Measurements from ENCODE around the gene MRPL54.

MRPL54 gene

DNA sequence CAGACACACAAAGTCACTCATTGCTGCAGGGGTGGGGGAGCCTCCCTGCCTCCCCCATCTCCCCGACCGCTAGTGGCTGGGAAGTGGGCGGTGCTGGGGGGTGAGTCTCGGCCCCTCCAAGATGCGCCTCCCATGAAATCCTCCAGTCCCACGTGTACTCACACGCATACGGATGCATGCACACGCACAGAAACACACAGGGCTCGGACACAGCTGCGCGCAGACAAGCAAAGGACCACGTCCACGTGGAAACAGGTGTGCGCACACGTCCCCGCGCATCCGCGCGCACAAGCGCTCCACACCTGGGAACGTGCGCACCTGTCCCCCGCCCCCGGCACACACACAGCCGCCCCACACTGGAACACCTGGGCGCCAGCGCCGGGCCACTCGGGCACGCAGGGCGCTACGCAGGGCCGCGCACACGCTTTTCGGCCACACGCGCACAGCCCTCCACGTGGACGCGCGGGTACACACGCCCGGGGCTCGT lies 23.0 kb downstream of the MRPL54 start:
- DNase-seq (ENCODE audit: low read depth, low spot score) = no peak

DNA sequence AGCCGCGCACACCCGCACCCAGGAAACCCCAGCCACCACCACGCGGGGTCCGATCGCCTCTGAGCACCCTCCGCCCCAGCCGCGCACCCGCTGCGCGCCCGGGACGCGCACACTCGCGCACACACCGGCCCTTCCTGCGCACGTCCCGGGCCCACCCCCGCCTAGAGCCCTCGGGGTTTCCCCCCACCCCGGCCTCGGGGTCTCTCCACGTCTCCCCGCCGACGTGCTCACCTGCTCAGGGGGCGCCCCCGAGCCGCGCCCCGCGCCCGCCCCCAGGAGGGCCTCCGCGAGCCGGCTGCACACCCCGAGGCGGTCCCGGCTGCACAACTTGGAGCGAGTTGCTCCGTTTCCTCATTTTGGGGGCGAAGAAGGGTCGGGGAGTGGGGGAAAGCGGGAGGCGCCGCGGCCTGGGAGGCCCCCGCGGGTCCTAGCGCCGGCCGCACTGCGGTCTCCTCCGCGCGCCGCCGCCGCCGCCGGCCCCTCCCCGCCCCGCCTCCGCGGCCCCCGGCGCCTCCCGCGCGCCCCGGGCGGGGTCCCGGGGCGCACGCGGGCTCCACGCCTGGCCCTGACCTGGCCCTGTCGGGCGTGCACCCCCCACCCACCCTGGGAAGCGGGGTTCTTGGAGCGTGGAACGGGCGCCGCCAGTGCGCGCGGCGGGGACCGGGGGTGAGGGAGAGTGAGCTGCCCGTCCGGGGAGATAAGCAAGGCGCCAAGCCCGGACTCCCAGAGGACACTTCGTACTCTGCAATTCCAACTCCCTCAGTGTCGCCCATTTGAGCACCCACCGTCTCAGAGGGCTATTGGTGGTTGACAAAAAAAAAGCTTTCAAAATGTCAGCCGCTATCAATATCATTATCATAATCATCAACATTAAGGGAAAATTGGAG lies 23.7 kb downstream of the MRPL54 start, which contains the start of gene MATK:
Gene MATK, minus strand, starts transcription at position 444 of the 887 bp plus-strand sequence. CDS start 1,246 bp downstream, outside the sequence.
- no peak for DNase-seq (ENCODE audit: low read depth, low spot score)

DNA sequence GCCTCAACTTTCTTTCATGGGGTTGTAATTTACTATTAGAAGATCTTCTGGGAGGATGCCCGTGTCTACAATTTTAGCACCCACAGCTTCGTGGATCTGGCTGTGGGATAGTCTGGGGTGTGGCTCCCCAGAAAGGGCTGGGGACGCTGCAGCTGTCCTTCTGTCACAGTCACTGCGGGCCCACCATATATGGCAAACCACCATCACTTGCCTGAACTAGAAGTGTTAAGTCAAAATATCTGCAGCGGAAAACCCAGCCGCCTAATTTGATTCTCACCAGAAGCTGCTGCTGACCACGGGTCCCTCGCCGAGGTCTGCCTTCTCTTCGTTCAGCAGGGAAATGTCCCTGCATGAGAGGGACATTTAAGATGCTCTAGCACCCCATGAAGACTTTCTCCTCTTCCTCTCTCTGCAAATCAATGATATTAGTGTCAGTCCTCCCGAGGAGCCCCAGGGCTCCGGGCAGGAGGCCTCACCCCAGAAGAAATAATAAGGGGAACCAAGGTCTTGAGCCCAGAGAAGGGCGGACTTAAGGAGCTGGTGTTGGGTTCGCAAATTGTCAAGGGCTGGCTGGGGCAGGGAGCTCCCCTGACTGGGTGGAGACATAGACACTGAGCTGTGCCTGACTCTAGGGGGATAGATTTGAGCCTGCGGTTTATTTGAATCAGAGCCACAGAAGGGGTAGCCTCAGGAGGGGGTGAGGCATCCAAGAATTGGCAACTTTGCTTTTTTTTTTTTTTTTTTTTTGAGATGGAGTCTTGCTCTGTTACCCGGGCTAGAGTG lies 26.7 kb downstream of the MRPL54 start:
- DNase-seq (ENCODE audit: low read depth, low spot score) = no peak

DNA sequence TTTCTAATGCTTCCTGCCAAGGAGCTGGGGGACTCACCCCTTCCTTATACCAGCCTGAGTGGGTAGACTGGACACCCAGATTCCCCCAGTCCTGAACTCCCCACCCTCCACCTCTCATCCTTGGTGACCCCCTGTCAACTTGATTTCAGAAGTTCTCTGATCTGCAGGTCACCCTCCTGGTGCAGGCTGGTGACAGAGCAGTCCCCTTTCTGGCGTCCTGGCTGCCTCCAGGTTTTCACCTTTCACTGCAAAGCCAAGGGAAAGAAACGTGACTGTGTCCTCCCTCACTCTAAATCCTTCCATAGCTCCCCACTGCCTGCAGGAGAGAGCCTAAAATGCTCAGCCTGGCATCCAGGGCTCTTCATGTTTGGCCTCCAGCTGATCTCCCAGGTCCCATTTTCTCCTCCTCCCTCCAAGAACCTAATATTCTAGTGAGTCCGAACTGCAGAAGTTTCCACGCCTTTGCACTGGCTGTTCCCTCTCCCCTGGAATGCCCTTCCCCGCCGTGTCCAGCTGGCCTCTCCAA lies 27.8 kb downstream of the MRPL54 start:
- DNase-seq (ENCODE audit: low read depth, low spot score) = no peak

DNA sequence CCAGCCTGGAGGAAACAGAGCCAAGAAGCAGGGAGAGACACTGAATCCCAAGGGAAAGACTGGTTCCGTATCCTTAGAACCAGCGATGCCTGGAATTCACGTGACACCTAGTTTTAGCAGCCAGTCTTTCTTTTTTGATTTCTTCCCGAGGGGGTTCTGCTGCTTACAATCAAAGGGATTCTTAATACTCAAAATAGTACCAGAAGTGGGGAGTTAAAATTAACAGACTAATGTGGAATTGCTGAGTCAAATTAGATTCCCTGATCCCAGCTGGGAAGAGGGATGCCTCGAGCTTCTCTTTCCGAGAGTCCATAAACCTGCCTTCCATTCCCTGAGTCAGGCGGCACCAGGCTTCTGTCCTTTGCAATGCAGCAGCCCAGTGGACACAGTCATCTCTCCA lies 28.5 kb downstream of the MRPL54 start:
- no peak for DNase-seq (ENCODE audit: low read depth, low spot score)

DNA sequence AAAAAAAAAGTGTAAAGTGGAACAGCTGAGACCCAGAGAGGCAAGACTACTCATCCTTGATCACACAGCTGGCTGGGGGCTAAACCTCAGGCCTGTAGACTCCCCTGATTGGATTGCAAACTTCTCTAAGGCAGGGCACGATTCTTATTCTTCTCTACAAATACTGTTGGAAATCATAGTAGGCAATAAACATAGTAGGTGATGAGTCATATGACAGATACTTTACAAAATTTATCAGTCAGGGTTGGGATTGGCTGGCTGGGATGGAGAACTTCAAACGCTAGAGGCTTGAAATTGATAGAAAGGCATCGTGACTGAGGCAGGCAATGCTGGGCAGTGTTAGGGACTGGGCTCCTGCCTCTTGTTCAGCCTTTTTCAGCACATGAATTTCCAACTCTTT lies 29.6 kb downstream of the MRPL54 start:
- no peak for DNase-seq (ENCODE audit: low read depth, low spot score)

DNA sequence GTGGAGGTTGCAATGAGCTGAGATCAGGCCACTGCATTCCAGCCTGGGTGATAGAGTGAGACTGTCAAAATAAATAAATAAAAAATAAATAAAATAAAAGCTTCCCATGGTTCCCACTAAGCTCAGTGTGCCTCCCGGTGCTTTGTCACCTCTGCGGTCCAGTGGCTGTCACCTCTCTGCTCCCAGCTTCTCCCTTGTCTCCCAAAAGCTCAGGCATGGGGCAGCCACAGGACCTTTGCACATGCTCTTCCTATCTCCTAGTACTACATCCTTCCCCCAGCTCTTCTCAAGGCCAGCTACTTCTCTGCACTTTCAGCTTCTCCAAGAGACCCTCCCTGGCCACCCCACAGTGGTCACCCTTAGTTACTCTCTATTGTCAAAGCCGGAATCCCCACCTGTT lies 31.3 kb downstream of the MRPL54 start:
- no peak for DNase-seq (ENCODE audit: low read depth, low spot score)

DNA sequence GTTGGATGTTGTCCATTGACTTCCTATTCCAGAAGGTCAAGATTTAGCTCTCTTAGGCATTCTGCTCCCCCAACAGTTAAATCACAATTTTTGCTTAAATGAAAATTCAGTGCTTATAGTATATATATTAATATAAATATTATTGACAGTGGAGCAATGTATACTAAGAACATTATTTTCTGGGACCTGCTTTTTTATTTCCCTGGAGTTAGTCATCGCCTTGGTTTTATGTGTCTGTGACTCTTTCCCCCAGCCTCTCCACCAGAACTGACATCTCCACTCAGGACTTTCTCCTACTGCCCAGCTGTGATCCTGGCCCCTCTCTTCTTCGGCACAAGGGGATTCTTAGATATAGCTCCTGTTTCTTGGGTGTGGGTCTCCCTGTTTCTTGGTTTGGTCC lies 33.9 kb downstream of the MRPL54 start:
- DNase-seq (ENCODE audit: low read depth, low spot score) = no peak

DNA sequence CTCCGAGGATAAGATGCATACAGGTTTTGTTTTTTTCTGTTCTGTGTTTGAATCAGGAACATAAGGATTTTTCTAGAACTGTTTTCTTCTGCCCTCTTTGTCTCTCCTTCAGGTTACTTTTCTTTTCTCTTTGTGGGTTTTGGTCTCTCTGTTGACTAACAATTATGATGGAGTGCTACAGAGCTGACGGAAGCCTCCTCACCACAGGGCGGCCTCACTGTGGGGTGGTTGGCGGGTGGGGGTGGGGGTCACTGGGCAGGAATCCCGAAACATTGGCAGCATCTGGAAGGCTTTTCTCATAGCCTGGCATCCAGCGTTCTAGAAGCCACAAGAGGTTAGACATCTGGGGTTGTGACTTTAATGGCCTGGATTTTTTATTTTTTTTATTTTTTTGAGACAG lies 35.7 kb downstream of the MRPL54 start:
- no peak for DNase-seq (ENCODE audit: low read depth, low spot score)

DNA sequence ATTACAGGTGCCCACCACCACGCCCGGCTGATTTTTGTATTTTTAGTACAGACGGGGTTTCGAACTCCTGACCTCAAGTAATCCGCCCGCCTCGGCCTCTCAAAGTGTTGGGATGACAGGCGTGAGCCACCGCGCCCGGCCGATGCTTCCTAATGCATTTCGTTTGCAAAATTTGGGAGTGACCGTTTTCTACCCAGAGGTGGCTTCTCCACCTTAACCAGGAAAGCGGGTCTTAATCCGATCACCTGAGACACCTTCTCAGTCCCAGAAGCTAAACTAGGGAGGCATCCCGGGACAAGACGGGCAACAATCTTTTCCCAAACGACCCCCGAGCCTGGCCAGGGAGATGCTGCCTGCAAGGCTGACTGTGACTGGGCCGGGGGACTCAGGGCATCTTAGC lies 38.5 kb downstream of the MRPL54 start:
- no peak for DNase-seq (ENCODE audit: low read depth, low spot score)

DNA sequence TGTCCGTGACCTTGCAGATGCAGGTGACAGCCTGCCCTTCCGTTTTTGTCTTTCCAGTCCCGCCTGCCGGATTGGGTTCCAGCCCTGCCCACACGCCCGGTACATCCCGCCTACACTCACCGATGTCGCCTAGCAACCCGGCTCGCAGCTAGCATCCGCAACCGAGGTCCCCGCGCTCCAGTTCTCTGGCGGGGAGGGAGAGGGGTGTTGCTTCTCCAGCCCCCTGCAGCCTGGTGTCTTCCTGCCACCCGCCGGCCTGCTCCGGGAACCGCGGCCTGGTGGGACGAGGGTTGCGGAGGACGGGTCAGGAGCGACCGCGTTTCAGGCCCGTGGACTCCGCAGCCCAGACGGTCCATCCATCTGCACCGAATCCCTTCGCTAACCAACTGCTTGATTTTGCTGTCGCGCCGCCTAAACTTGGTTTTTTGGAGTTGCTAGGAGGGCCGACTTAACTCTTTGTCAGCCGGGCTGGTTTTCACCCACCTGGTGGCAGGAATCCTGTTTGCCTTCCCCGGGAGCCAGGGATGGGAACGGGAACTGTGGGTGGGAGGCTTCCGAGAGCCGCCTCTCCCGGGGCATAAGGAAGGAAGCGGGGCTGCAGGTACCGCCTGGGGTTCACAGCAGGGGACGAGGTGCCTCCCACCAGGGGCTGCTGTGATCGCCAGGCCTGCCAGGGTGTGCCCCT lies 39.1 kb downstream of the MRPL54 start:
- no peak for DNase-seq (ENCODE audit: low read depth, low spot score)

DNA sequence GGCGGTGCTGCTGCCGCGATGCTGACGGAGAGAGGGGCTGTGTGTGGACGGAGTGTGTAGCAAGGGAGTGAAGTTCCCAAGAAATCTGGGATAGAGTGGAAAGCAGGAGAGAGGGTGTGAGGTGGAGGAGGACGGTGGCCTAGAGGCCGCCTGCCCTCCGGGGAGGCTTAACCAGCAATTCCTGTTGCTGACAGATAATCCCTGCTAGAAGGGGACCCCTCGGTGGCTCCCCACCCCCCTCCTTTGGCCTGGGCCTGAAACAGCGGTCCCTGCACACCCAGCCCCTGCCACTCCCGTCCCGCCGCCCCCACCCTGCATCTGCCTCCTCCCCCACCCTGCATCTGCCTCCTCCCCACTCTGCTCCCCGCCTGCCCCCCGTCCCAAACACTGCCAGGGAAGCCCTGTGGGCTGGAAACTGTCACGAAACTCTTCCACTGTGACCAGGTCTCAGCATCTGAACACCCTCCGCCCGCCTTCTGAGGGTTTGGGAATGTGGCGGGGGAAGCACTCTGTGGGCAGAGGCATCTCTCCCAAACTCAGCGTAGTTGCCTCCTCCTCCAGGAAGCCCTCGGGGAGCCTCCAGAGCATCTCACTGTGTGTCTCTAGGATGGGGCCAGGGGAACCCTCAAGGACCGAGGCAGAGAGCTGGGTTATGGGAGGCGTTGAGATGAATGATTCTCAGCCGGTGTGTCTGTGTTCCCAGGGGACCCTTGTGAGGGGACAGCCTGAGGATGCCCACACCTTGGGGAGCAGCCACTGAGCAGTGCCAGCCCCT lies 40.8 kb downstream of the MRPL54 start:
- no peak for DNase-seq (ENCODE audit: low read depth, low spot score)

DNA sequence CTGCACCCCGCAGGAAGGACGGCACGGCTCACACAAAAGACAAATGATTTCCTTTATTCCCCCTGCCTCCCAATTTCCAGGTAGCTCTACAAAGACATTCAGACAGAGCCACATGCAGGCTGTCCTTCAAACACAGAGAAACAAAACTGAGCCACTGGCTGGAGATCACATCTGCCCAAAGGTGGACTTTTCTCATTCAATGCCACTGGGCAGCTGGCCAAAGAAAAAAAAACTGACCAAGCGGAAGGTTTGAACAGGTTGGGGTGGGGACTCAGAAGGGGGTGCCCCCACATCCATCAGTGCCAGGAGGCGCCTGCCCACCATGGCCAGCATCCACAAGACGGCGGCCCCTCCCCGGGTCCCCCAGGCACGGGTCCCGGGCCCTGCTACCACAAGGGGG lies 41.5 kb downstream of the MRPL54 start:
- DNase-seq (ENCODE audit: low read depth, low spot score) = no peak

DNA sequence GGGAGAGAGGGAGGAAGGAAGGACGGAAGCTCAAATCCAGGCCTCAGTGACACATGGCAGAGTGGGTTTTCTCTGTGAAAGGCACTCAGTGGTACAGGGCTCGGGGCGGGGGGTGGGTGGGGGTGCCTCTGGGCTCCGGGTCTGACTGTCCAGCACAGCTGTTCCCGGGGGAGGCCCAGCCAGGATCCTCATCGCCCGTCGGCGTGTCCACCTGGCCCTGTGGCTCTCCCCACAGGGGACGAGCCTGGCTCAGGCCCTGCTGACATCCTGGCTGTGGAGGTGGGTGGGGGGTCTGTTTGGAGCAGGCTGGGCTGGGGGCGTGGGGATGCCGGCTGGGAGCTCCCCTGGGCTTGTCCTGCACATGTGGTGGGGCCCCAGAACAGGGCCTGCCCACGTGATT lies 41.9 kb downstream of the MRPL54 start:
- no peak for DNase-seq (ENCODE audit: low read depth, low spot score)

DNA sequence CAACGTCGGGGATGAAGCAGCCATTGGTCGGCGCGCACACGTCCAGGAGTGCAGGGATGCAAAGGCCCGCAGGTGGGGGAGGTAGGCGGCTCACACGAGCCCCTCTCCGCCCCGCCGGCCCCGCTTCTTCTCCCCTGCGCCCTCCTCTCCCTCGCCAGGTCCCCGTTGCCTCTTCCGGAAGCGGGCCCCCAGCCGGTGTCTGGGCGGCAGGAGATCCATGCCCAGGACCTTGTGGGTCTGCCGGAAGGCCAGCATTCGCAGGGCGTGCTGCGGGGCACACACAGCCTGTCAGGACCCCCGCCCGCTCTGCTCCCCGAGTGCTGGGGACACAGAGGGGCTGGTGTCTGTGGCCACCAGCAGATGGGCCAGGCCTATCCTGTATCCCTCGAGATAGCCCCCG lies 43.4 kb downstream of the MRPL54 start:
- DNase-seq (ENCODE audit: low read depth, low spot score) = no peak

DNA sequence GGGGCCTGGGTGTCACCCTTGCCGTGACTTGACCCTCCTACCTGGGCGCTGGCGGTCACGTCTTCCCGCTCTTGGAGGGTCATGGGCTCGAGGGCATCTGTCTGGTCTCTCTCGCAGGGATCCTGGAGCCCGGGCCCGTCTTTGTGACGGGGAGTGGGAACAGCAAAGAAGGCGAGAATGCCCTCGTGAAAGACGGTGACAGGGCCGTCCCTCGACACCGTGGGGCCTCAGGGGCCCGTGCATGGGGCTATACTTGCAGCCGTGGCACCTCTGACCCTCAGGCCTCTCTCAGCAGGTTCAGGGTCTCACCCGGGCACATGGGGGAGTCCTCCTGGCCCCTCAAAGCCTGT lies 44.6 kb downstream of the MRPL54 start:
- no peak for DNase-seq (ENCODE audit: low read depth, low spot score)

DNA sequence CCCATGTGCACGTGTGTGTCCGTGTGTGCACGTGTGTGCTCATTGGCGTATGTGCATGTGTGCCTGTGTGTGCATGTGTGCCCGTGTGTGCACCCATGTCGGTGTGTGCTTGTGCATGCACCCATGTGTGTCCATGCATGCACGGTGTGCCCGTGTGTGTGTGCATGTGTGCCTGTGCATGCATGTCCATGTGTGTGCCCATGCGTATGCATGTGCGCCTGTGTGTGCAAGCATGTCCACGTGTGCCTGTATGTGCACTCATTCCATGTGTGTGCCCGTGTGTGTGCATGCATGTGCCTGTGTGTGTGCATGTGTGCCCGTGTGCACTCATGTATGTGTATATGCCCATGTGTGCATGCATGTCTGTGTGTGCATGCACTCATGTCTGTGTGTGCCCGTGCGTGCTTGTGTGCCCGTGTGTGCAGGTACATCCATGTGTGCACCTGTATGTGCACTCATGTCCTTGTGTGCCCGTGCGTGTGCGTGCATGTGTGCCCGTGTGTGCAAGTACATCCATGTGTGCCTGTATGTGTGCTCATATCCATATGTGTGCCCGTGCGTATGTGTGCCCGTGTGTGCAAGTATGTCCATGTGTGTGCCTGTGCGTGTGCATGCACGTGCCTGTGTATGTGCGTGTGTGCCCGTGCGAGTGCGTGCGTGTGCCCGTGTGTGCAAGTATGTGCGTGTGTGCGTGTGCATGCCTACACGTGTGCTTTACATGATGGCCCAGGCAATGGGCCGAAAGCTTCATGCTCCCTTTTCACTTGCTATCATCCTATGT lies 45.3 kb downstream of the MRPL54 start:
- DNase-seq (ENCODE audit: low read depth, low spot score) = no peak

DNA sequence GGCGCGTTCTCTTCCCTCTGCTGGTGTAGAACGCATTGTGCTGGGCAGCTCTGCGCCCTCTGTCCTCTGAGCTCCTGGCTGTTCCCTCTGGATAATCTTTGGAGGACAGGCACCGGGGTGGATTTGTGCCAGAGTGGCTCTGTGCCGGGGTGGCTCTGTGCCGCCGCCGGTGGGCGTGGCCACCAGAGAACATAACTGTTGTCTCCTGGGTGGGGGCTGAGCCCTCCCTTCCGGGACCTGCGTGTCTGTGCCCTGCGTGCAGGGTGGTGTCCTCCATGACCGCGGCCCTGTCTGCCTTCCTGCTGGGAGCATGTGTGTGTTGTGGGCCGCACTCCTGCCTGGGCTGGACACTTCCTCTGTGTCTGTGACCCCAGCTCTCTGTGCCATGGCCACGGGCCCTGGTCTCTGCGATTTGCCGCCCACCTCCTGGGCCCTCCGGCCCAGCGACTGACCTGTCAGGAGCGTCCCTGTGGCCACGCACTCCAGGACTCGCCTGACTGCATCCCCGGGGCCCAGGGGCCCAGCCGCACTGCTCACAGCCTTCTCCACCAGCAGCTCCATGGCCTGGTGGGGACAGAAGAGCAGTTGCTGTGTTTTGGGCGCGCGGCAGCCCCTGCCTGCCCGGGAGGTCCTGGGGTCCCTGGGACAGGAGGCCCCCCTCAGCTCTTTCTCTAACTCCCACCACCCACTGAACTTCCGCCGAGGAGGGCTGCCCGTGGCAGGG lies 46.1 kb downstream of the MRPL54 start:
- no peak for DNase-seq (ENCODE audit: low read depth, low spot score)

DNA sequence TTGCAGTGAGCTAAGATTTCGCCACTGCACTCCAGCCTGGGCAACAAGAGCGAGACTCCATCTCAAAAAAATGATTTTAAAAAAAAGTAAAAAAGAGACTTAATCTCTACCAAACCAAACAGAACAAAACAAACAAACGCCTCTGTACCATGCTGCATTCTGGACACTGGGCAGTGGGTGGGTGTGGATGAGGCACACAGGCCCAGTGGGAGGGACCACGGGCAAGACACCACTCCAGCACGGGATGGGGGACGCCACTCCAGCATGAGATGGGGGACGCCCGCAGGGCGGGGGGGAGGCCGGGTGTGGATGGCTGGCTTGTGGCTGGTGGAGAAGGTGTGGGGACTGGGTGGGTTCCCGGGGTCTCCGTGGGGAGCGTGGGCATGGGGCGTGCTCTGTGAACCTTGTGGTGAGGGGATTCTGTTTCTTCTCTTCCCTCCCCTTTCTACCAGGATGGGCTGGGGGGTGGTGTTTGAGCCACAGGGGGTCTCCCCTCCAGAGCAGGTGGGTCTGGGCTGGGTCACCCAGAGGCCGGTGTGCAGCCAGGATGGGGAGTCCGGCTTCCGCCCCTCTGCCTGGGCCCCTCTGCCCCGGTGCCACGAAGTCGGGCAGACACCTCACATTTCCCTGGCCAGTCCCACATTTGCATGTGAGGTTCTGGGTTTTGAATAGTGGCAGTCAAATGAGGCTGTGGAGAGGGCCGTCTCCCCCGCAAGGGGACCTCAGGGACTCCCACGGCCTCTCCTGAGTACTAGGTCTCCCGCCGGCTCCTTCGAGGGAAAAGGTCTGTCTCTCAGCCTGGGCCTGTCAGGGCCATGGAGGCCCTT lies 47.6 kb downstream of the MRPL54 start:
- DNase-seq (ENCODE audit: low read depth, low spot score) = no peak
